GM19025 (cell line): ENCODE measurements around the gene GPHN.
A peak's percentile ranks its signal among the peaks of the same experiment; 100 is the strongest.

Experiments
- ATAC-seq: cut with Tn5 transposase; IDR thresholded peaks from one replicate; pipeline ENCODE4 v1.9.1; 2021; ENCODE audit warnings: mild to moderate bottlenecking, low read depth, moderate library complexity; ENCODE audit not compliant: unreplicated experiment

Gene GPHN

GRCh38 chr14:66507722-66508546 lies at the start of gene GPHN:
GPHN (plus strand) TSS chr14:66508147.
- peak; percentile 82 for ATAC-seq

- ATAC-seq: no peak
Observed at GRCh38 chr14:66459603-66460002, 48.3 kb upstream of the GPHN start.

DNA sequence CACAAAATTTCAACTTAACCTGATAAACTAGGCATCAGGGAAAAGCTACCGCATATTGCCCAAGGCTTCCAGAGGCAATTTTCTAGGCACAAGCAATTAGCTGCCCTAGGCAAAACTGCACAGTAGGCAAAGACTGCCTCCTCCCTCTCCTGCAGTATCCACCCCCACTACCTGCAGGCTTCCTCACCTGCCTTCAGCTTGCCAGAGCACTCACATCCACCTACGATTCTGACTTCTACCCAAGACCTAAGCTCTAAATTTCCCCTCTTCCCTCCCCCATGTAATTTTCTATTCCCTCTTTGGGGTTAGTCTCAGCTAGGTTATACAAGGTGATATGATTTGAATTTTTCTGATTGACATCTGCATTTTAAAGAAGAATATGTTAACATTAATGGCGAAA lies 43.7 kb upstream of the GPHN start:
- no peak for ATAC-seq

DNA sequence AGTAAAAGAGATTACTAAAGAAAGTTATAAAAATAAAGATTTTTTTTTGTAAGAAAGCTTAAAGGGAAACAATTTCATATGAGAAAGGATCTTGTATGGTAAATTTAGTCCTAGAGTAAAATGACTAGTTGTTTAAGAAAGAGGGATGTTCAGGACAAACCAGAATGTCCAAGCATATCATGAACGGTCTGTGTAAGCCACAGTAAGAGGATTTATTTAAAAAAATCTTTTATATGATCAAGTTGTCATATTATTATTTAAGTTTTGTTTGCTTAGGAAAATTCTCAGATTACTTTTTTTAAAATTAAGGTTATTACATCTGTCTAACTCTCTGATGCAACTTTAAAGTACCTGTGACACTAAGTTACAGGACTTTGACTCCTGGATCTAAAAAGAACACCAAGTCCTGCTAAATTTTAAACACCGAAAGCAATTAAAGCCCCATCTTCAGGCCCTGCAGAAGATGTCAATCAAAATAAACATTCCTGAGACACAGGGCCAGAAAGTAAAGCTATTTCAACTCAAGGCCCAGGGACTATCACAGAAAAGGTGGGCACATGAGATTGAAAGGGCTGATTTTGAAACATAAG lies 39.1 kb upstream of the GPHN start:
- no peak for ATAC-seq

- ATAC-seq: no peak
Observed at GRCh38 chr14:66471584-66471983, 36.4 kb upstream of the GPHN start.

GRCh38 chr14:66472251-66472650 lies 35.7 kb upstream of the GPHN start:
- ATAC-seq: no peak

- no peak for ATAC-seq
Observed at GRCh38 chr14:66473223-66473622, 34.7 kb upstream of the GPHN start.

- no peak for ATAC-seq
Observed at GRCh38 chr14:66476964-66477363, 31.0 kb upstream of the GPHN start.

GRCh38 chr14:66477567-66477966 lies 30.4 kb upstream of the GPHN start:
- no peak for ATAC-seq

GRCh38 chr14:66482873-66483272 lies 25.1 kb upstream of the GPHN start:
- no peak for ATAC-seq

GRCh38 chr14:66483322-66483721 lies 24.6 kb upstream of the GPHN start:
- no peak for ATAC-seq

DNA sequence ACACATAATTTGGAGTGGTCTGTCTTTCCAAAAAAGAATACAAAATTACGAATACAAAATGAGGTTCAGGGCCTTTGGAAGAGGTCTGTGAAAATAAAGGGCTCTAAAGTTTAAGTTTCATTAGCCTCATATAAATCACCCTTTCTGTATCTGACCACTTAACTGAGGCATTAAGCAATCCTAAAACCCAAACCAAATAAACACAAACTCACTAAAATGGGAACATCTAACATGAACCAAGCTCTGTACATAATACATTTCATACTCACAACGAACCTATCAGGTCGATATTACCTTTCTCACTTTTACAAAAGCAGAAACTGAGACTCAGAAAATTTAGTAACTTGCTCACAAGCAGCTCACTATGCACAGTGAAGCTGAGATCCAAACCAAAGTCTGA lies 22.9 kb upstream of the GPHN start:
- no peak for ATAC-seq

DNA sequence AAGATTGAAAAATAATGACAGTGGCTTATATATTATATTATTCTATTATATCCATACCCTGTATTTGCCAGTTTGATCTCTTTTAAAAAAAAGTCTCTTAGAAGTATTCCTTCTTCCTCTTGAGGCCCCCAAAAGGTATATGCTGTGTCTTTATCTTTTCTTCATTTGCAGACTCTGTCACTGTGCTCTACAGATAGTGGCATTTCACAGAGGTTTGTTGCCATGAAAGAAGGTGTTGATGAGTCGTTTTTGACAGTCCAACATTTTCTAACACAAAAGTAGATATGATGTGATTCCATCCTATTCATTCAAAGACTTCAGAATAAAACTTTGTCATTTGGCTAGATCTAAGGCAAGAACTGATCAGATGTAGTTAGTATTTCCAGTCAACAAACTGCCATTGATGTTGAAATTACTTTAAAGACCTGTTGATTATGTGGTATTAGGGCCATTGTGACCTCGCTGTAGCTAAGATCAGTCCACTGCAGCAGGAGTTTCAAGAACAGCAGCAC lies 22.0 kb upstream of the GPHN start, which contains the start of gene CCDC196:
Gene CCDC196, plus strand, starts transcription at position 462 of the 512 bp plus-strand sequence. CDS start 132 bp downstream, outside the sequence.
- no peak for ATAC-seq

- no peak for ATAC-seq
Observed at GRCh38 chr14:66487164-66487563, 20.8 kb upstream of the GPHN start.

GRCh38 chr14:66490143-66491111 lies 17.5 kb upstream of the GPHN start:
- ATAC-seq: no peak

DNA sequence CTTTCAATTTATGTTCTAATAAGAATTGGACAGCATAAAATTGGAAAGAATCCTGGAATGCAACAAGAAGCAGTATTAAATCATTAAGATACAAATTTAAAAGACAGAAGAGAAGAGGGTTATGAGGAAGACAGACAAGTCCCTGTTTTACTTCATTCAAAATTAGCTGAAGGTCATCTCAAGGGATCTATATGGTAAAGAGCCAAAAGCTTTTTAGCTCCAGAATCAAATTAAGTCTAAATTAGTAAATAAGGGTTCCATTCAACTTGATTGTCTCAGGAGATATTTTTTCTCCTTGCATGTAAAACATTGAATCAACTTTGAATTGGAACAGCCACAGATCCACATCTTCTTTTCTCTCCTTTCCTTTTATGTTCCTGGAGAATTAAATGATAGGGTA lies 14.2 kb upstream of the GPHN start:
- no peak for ATAC-seq

- ATAC-seq: no peak
Observed at GRCh38 chr14:66495218-66496098, 12.5 kb upstream of the GPHN start.

GRCh38 chr14:66496188-66496807 lies 11.6 kb upstream of the GPHN start:
- ATAC-seq: no peak

GRCh38 chr14:66496911-66497310 lies 11.0 kb upstream of the GPHN start:
- no peak for ATAC-seq
